Lower lobe of right lung (tissue), 2 donors: ENCODE data around the gene ABCB6. TPM values are rescaled to one million over a fixed set of nuclear protein-coding genes. Genes with fewer than 3 reads are reported as not detected.
"Not testable (repeated sequence)": the region's sequence is repeated elsewhere in the genome, so short reads cannot be mapped to it uniquely, and the experiment has no call there.

ENCODE experiments used
- ATAC-seq, 2 donors: fragments of 200-7000 bp; cut with Tn5 transposase; one replicate each; pipeline ENCODE4 v1.9.1; 2020 to 2022; ENCODE audit warnings: mild to moderate bottlenecking in 2 of 2, moderate library complexity in 2 of 2
- DNase-seq: peaks from one replicate; pipeline ENCODE4 v3.0.0-alpha.2; 2020
- H3K27ac ChIP-seq: fragments of 200-600 bp; one replicate; pipeline ENCODE4 v1.8.0; 2022
- H3K27me3 ChIP-seq: fragments of 200-600 bp; one replicate; pipeline ENCODE4 v1.8.0; 2022; ENCODE audit warnings: low read depth
- H3K36me3 ChIP-seq: fragments of 200-600 bp; one replicate; pipeline ENCODE4 v1.8.0; 2022; ENCODE audit warnings: mild to moderate bottlenecking
- H3K4me1 ChIP-seq: fragments of 200-600 bp; one replicate; pipeline ENCODE4 v1.8.0; 2022
- H3K4me3 ChIP-seq: fragments of 200-600 bp; one replicate; pipeline ENCODE4 v1.8.0; 2022; ENCODE audit warnings: mild to moderate bottlenecking
- H3K9me3 ChIP-seq: fragments of 200-600 bp; one replicate; pipeline ENCODE4 v1.8.0; 2022
- CTCF ChIP-seq: fragments of 200-600 bp; IDR thresholded peaks from one replicate; pipeline ENCODE4 v1.8.0; 2022; ENCODE audit warnings: antibody characterized with exemption, mild to moderate bottlenecking
- intact Hi-C: fragments of 100-400 bp; cut with DNase I; formaldehyde crosslinking; loops from one replicate; pipeline ENCODE4 v1.11.0; 2022
- total RNA-seq: library from RNA; stranded (reverse); fragmentation: NEBNext Ultra II Directional; extraction: Animal tissue kit (Norgen Biotek cat#: 25700); gene quantifications from one replicate; pipeline ENCODE4 v1.2.1, GENCODE V29; 2021
- donor health status: DM: no; HTN: yes; CAD: no; lungs with severe emphysema.

ABCB6 gene
- total RNA-seq, 1 donor from 2014 or later, result 15.4 TPM

GRCh38 chr2:219204425-219205164 is 14.2 kb downstream of the ABCB6 start:
- H3K27ac ChIP-seq, result no peak overlapping the region
- H3K4me3 ChIP-seq, result no peak overlapping the region
- no peaks in the 10 kb centered on the region for H3K27me3 ChIP-seq
- H3K9me3 ChIP-seq, result no peaks in the 10 kb centered on the region
- ATAC-seq (no peak), DNase-seq (no peak)
- intact Hi-C loops, result no loop called here
- peaks cover 19% of the 10 kb centered on the region for H3K4me1 ChIP-seq
- no peak for TF ChIP-seq CTCF
- peaks cover 16% of the 10 kb centered on the region for H3K36me3 ChIP-seq

GRCh38 chr2:219201331-219201730 is 17.4 kb downstream of the ABCB6 start:
- H3K4me1 ChIP-seq, H3K36me3 ChIP-seq, H3K9me3 ChIP-seq, H3K27ac ChIP-seq, DNase-seq, H3K27me3 ChIP-seq, ATAC-seq, intact Hi-C loops, H3K4me3 ChIP-seq: not testable (repeated sequence)

- intact Hi-C loops, H3K9me3 ChIP-seq, DNase-seq, ATAC-seq, H3K4me3 ChIP-seq, H3K4me1 ChIP-seq, H3K27me3 ChIP-seq, H3K36me3 ChIP-seq, H3K27ac ChIP-seq: not testable (repeated sequence)
Observed at GRCh38 chr2:219200502-219201326, 18.0 kb downstream of the ABCB6 start.

- Histone ChIP-seq H3K36me3 (no peaks in the 10 kb centered on the region), H3K27ac (no peak overlapping the region), H3K27me3 (no peaks in the 10 kb centered on the region), H3K4me1 (no peaks in the 10 kb centered on the region), H3K9me3 (no peaks in the 10 kb centered on the region), H3K4me3 (no peak overlapping the region)
- ATAC-seq (no peak), DNase-seq (no peak)
- no peak for TF ChIP-seq CTCF
- intact Hi-C loops, result no loop called here
Observed at GRCh38 chr2:219199470-219200211, 19.1 kb downstream of the ABCB6 start.

- DNase-seq (no peak), ATAC-seq (no peak)
- Histone ChIP-seq H3K4me1 (no peaks in the 10 kb centered on the region), H3K27ac (no peak overlapping the region), H3K27me3 (no peaks in the 10 kb centered on the region), H3K36me3 (no peaks in the 10 kb centered on the region), H3K4me3 (no peak overlapping the region), H3K9me3 (no peaks in the 10 kb centered on the region)
- no peak for TF ChIP-seq CTCF
- intact Hi-C loops, result no loop called here
Observed at GRCh38 chr2:219198974-219199373, 19.8 kb downstream of the ABCB6 start.

- Histone ChIP-seq H3K27me3 (no peaks in the 10 kb centered on the region), H3K4me3 (no peak overlapping the region), H3K9me3 (no peaks in the 10 kb centered on the region), H3K27ac (no peak overlapping the region), H3K4me1 (no peaks in the 10 kb centered on the region), H3K36me3 (no peaks in the 10 kb centered on the region)
- no peak for ATAC-seq
- intact Hi-C loops, result no loop called here
- no peak for TF ChIP-seq CTCF
- DNase-seq, result no peak
Observed at GRCh38 chr2:219197388-219197787, 21.4 kb downstream of the ABCB6 start.
